ENCODE results near the gene TEX48. TPM values are rescaled to one million over a fixed set of nuclear protein-coding genes. Genes with fewer than 3 reads are reported as not detected.

The TEX48 gene
- total RNA-seq, 1 donor from 2014 or later = not detected

GRCh38 chr9:114689813-114690212 is 7.8 kb upstream of the TEX48 start:
- no peak overlapping the region for H3K4me3 ChIP-seq (ENCODE audit: low read depth, low read length)
- DNase-seq (ENCODE audit: low read depth) = no peak
- TF ChIP-seq, protein P1, sequence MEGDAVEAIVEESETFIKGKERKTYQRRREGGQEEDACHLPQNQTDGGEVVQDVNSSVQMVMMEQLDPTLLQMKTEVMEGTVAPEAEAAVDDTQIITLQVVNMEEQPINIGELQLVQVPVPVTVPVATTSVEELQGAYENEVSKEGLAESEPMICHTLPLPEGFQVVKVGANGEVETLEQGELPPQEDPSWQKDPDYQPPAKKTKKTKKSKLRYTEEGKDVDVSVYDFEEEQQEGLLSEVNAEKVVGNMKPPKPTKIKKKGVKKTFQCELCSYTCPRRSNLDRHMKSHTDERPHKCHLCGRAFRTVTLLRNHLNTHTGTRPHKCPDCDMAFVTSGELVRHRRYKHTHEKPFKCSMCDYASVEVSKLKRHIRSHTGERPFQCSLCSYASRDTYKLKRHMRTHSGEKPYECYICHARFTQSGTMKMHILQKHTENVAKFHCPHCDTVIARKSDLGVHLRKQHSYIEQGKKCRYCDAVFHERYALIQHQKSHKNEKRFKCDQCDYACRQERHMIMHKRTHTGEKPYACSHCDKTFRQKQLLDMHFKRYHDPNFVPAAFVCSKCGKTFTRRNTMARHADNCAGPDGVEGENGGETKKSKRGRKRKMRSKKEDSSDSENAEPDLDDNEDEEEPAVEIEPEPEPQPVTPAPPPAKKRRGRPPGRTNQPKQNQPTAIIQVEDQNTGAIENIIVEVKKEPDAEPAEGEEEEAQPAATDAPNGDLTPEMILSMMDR (conservative IDR thresholded peaks at IDR 0.05; ENCODE audit: low read depth, low read length) = no peak

DNA sequence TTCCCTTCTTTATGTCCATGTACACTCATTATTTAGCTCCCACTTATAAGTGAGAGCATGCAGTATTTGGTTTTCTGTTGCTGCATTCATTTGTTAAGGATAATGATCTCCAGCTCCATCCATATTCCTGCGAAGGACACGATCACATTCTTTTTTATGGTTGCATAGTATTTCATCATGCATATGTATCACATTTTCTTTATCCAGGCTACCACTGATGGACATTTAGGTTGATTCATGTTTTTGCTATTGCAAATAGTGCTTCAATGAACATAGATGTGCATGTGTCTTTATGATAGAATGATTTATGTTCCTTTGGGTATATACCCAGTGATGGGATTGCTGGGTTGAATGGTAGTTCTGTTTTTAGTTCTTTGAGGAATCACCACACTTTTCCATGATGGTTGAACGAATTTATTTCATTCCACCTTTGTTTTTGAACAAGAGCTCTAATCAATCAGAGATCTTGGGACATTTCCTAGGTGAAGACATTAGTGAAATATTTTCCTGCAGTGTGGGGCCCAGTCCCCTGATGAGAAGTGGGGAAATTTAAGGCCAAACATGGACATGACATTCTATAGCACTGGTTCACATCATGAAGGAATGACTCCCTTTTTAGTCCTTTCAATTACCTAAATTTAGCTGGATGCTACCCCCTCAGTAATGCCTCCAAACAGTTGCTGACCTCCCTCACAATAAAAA is 7.1 kb upstream of the TEX48 start:
- H3K4me3 ChIP-seq (ENCODE audit: low read depth, low read length) = no peak overlapping the region
- TF ChIP-seq, protein P1 (conservative IDR thresholded peaks at IDR 0.05; ENCODE audit: low read depth, low read length) = no peak
- no peak for DNase-seq (ENCODE audit: low read depth)

DNA sequence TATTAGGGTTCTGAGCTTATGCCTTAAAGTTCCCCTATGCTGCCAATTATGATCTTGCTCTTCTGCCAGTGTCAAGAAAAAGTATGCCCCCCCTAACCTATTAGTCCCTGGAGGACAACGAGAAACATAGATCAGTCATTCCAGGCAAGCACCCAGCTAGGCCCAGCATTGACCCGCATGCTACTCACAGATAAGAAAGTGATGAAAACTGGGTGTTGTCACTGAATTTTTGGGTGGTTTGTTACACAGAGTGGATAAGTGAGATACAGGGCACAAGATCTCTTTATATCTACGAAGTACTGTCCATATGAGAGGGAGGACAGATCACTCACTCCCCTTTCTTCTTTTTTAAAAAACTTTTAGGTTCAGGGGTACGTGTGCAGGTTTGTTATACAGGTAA is 6.4 kb upstream of the TEX48 start:
- no peak overlapping the region for H3K4me3 ChIP-seq (ENCODE audit: low read depth, low read length)
- no peak for DNase-seq (ENCODE audit: low read depth)
- TF ChIP-seq, protein P1 (conservative IDR thresholded peaks at IDR 0.05; ENCODE audit: low read depth, low read length) = no peak

GRCh38 chr9:114687034-114687433 is 5.0 kb upstream of the TEX48 start:
- DNase-seq (ENCODE audit: low read depth) = no peak
- TF ChIP-seq, protein P1 (conservative IDR thresholded peaks at IDR 0.05; ENCODE audit: low read depth, low read length) = no peak
- no peak overlapping the region for H3K4me3 ChIP-seq (ENCODE audit: low read depth, low read length)

GRCh38 chr9:114685951-114686350 is 4.0 kb upstream of the TEX48 start:
- TF ChIP-seq, protein P1 (conservative IDR thresholded peaks at IDR 0.05; ENCODE audit: low read depth, low read length) = no peak
- no peak overlapping the region for H3K4me3 ChIP-seq (ENCODE audit: low read depth, low read length)
- no peak for DNase-seq (ENCODE audit: low read depth)

- H3K4me3 ChIP-seq (ENCODE audit: low read depth, low read length) = no peak overlapping the region
- DNase-seq (ENCODE audit: low read depth) = no peak
- TF ChIP-seq, protein P1 (conservative IDR thresholded peaks at IDR 0.05; ENCODE audit: low read depth, low read length) = no peak
Measured at GRCh38 chr9:114684036-114684435, 2.0 kb upstream of the TEX48 start.

DNA sequence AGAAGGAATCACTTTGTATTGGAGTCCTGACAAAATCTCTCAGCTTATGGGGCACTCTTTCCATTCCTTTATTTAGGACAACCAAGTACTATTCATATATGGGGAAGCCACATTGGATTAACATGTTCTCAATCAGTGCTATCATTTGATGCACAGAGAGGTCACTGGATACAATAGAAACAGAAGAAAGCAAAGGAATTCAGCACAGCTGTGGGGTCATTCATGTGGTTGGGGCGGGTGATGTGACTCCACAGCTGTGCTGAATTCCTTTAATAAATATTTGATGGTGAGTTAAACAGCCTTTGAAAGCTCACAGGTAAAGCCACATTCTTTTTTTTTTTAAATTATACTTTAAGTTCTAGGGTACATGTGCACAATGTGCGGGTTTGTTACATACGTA is 854 bp upstream of the TEX48 start:
- H3K4me3 ChIP-seq (ENCODE audit: low read depth, low read length) = no peak overlapping the region
- no peak for DNase-seq (ENCODE audit: low read depth)
- TF ChIP-seq, protein P1 (conservative IDR thresholded peaks at IDR 0.05; ENCODE audit: low read depth, low read length) = no peak

Measured in epithelial cell of proximal tubule (primary cell).